Measurements from ENCODE around the gene RFX7. TPM values are rescaled to one million over a fixed set of nuclear protein-coding genes. Genes with fewer than 3 reads are reported as not detected.

RFX7 gene
- total and polyA plus RNA-seq, 2 of the 4 experiments (the other 2 are of a cell fraction), result 4.1 to 10.6 TPM

DNA sequence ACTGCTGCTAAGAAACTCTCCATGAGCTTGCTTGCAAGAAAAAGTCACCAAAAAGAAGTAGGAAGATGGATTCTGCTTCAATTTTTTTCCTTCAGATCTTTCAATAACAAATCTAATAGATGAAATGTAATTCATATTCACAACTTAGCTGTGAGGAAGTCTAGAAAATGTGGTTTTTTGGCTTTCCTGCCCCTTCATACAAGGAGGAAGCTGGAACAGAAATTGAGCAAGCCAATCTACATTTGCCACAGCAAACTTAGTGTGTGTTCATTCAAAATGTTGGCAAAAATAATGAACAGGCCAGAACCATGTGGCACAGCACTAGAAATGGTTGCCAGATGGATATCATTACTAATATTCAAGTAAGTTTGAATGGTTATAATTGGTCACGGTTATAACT lies 157.1 kb downstream of the RFX7 start:
- H3K27ac ChIP-seq (ENCODE audit: insufficient read depth, low read length), result no peak overlapping the region
- H3K9me1 ChIP-seq (ENCODE audit: insufficient read depth, low read length), result no peaks in the 10 kb centered on the region
- no peak overlapping the region for H3K9ac ChIP-seq (ENCODE audit: low read depth, low read length)
- no peak overlapping the region for H2AK9ac ChIP-seq (replicated peaks; ENCODE audit: low read depth, low read length, poor library complexity)
- no peak overlapping the region for H2AK5ac ChIP-seq (ENCODE audit: low read depth, low read length)
- H3K9me3 ChIP-seq (ENCODE audit: control insufficient read depth, insufficient read depth, low read length), result no peaks in the 10 kb centered on the region
- no peak overlapping the region for H3K18ac ChIP-seq (ENCODE audit: low read depth, low read length)
- no TSS peak for BruUV-seq (replicated peaks)
- H3K14ac ChIP-seq (replicated peaks; ENCODE audit: low read depth, low read length), result no peak overlapping the region
- dilution Hi-C loops (cut with HindIII; ENCODE audit: low sequenced_read_pairs, unreplicated experiment) (no loop called here), in situ Hi-C loops (cut with MboI; ENCODE audit: low sequenced_read_pairs) (no loop called here), intact Hi-C loops (cut with micrococcal nuclease) (no loop called here)
- no peak overlapping the region for H3K4me3 ChIP-seq (ENCODE audit: insufficient read depth, low read depth, low read length)
- no peak overlapping the region for H4K5ac ChIP-seq (ENCODE audit: low read depth, low read length)
- no peaks in the 10 kb centered on the region for H3K79me1 ChIP-seq (ENCODE audit: low read depth in 1 of 2, low read length in 2 of 2)
- no peak overlapping the region for H2BK15ac ChIP-seq (ENCODE audit: low read depth, low read length)
- WGBS, 2 experiments (ENCODE audit: extremely low coverage in 2 of 2, insufficient read length in 1 of 2), result no CpG with 5 or more reads among the region's 1 CpG
- H2BK20ac ChIP-seq (ENCODE audit: low read depth, low read length), result no peak overlapping the region
- no peak overlapping the region for H3K4ac ChIP-seq (ENCODE audit: low read depth, low read length)
- no peak overlapping the region for H4K8ac ChIP-seq (ENCODE audit: low read depth in 2 of 2, low read length in 2 of 2)
- no peaks in the 10 kb centered on the region for H4K20me1 ChIP-seq (ENCODE audit: insufficient read depth, low read length)
- TF ChIP-seq MAZ (IDR thresholded peaks at IDR 0.05; ENCODE audit: borderline replicate concordance, low read depth, low read length) (no peak), CTCF (conservative IDR thresholded peaks at IDR 0.05; ENCODE audit: low read depth, low read length) (no peak), MXI1 (IDR thresholded peaks at IDR 0.05; ENCODE audit: borderline replicate concordance, low read depth, low read length) (no peak), BHLHE40 (IDR thresholded peaks at IDR 0.05; ENCODE audit: low read depth, low read length) (no peak), FOS (IDR thresholded peaks at IDR 0.05; ENCODE audit: low read depth, low read length) (no peak), NFE2L2 (IDR thresholded peaks at IDR 0.05; ENCODE audit: low read depth, low read length) (no peak), SMC3 (IDR thresholded peaks at IDR 0.05; ENCODE audit: low read depth, low read length) (no peak), POLR2A (IDR thresholded peaks at IDR 0.05; ENCODE audit: low read depth, low read length) (no peak), RFX5 (IDR thresholded peaks at IDR 0.05; ENCODE audit: low read depth, low read length) (no peak), MAFK (IDR thresholded peaks at IDR 0.05; ENCODE audit: low read depth, low read length) (no peak), CHD1 (IDR thresholded peaks at IDR 0.05; ENCODE audit: low read depth, low read length) (no peak), RCOR1 (IDR thresholded peaks at IDR 0.05; ENCODE audit: insufficient replicate concordance, low read length) (no peak), USF2 (IDR thresholded peaks at IDR 0.05; ENCODE audit: low read depth, low read length) (no peak), CEBPB (IDR thresholded peaks at IDR 0.05; ENCODE audit: low read depth, low read length) (no peak), RAD21 (IDR thresholded peaks at IDR 0.05; ENCODE audit: low read length) (no peak)
- TF ChIP-seq, protein P1, sequence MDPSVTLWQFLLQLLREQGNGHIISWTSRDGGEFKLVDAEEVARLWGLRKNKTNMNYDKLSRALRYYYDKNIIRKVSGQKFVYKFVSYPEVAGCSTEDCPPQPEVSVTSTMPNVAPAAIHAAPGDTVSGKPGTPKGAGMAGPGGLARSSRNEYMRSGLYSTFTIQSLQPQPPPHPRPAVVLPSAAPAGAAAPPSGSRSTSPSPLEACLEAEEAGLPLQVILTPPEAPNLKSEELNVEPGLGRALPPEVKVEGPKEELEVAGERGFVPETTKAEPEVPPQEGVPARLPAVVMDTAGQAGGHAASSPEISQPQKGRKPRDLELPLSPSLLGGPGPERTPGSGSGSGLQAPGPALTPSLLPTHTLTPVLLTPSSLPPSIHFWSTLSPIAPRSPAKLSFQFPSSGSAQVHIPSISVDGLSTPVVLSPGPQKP (IDR thresholded peaks at IDR 0.05; ENCODE audit: borderline replicate concordance, low read depth, low read length), result no peak
- H3K4me2 ChIP-seq (ENCODE audit: low read depth, low read length), result no peak overlapping the region
- no peak overlapping the region for H2BK120ac ChIP-seq (ENCODE audit: low read depth, low read length)
- no peaks in the 10 kb centered on the region for H3K4me1 ChIP-seq (ENCODE audit: control insufficient read depth, insufficient read depth, low read length)
- no peak overlapping the region for H2BK5ac ChIP-seq (ENCODE audit: low read depth, low read length, poor library complexity, severe bottlenecking)
- ChIA-PET CTCF (no interaction called here), POLR2A (ENCODE audit: unreplicated experiment) (no interaction called here)
- no peak overlapping the region for H3K56ac ChIP-seq (ENCODE audit: extremely low read depth, insufficient read depth, low read length)
- H3K36me3 ChIP-seq (ENCODE audit: control insufficient read depth, insufficient read depth, low read length), result no peaks in the 10 kb centered on the region
- H2AFZ ChIP-seq (replicated peaks; ENCODE audit: low read length, poor library complexity), result no peak overlapping the region
- H3K23ac ChIP-seq (ENCODE audit: low read depth, low read length), result no peak overlapping the region
- ATAC-seq (ENCODE audit: low read depth), result no peak
- no peak overlapping the region for H4K91ac ChIP-seq (ENCODE audit: insufficient read depth, low read depth, low read length)
- no peak for DNase-seq
- no peaks in the 10 kb centered on the region for H3K27me3 ChIP-seq (ENCODE audit: control insufficient read depth, insufficient read depth, low read length)
